A673 (cell line): ENCODE results near the gene ERMN. TPM values are rescaled to one million over a fixed set of nuclear protein-coding genes. Genes with fewer than 3 reads are reported as not detected.

Experiments
- BruUV-seq: library from RNA; stranded (reverse); fragments of 400-500 nt; replicated peaks from 2 replicates; lab custom pipeline; 2021; lab: Mats Ljungman, UMichigan
- CTCF ChIA-PET: fragments of 300-600 bp; sonication (Branson Sonifier 250); formaldehyde crosslinking; loops from one replicate; lab custom pipeline; 2022; ENCODE audit warnings: antibody characterized with exemption; lab: Charles Lee
- POLR2A ChIA-PET: fragments of 300-600 bp; sonication (Branson Sonifier 250); formaldehyde crosslinking; loops from one replicate; lab custom pipeline; 2022; ENCODE audit warnings: antibody characterized with exemption; ENCODE audit not compliant: low non-redundant PET; lab: Charles Lee
- DNase-seq: peaks from one replicate; pipeline ENCODE4 v3.0.0-alpha.2; 2015; ENCODE audit warnings: low spot score
- H3K27ac ChIP-seq: fragments of 200-600 bp; sonication (generic); 2 replicates; pipeline ENCODE4 v1.5.1; 2016; ENCODE audit warnings: mixed run types, low read depth, mild to moderate bottlenecking, mixed read lengths, antibody characterized with exemption, low read length; ENCODE audit not compliant: poor library complexity, severe bottlenecking
- H3K27me3 ChIP-seq: fragments of 200-600 bp; sonication (generic); replicated peaks from 2 replicates; pipeline ENCODE4 v1.6.1; 2017; ENCODE audit warnings: mixed run types, low read depth, mild to moderate bottlenecking, mixed read lengths, antibody characterized with exemption, low read length; ENCODE audit not compliant: insufficient read depth, poor library complexity
- H3K36me3 ChIP-seq: fragments of 200-600 bp; sonication (generic); 2 replicates; pipeline ENCODE4 v1.6.1; 2016; ENCODE audit warnings: mixed run types, mild to moderate bottlenecking, mixed read lengths, antibody characterized with exemption, low read length; ENCODE audit not compliant: insufficient read depth, poor library complexity, severe bottlenecking
- H3K4me1 ChIP-seq: fragments of 200-600 bp; sonication (generic); 2 replicates; pipeline ENCODE4 v1.6.1; 2017; ENCODE audit warnings: mixed run types, mild to moderate bottlenecking, mixed read lengths, antibody characterized with exemption, low read length; ENCODE audit not compliant: insufficient read depth, poor library complexity, severe bottlenecking
- H3K4me3 ChIP-seq: fragments of 200-600 bp; sonication (generic); 2 replicates; pipeline ENCODE4 v1.5.1; 2016; ENCODE audit warnings: low read depth, mixed run types, mild to moderate bottlenecking, mixed read lengths, low read length; ENCODE audit not compliant: poor library complexity, severe bottlenecking
- H3K9me3 ChIP-seq: fragments of 200-600 bp; sonication (generic); 2 replicates; pipeline ENCODE4 v1.6.1; 2016; ENCODE audit warnings: mixed run types, low read depth, mild to moderate bottlenecking, mixed read lengths, antibody characterized with exemption, low read length; ENCODE audit not compliant: poor library complexity, severe bottlenecking
- EZH2 ChIP-seq: fragments of 200-600 bp; sonication (generic); IDR thresholded peaks from 2 replicates; pipeline ENCODE4 v1.6.1; 2017; ENCODE audit warnings: borderline replicate concordance, low read depth, mild to moderate bottlenecking, mixed read lengths, antibody characterized with exemption, low read length; ENCODE audit not compliant: poor library complexity, severe bottlenecking
- intact Hi-C: fragments of 100-400 bp; cut with micrococcal nuclease; formaldehyde crosslinking; loops from one replicate; pipeline ENCODE4 v1.10.0; 2022; ENCODE audit not compliant: unreplicated experiment
- total RNA-seq: library from RNA; stranded (reverse); gene quantifications from 2 replicates; pipeline ENCODE4 v1.2.3, GENCODE V29; 2021
- TF ChIP-seq, protein P1 (sequence below): fragments of 300-800, 200-600 bp; sonication (generic); conservative IDR thresholded peaks from 2 replicates; pipeline ENCODE4 v1.5.1; 2017; ENCODE audit warnings: low read depth, mild to moderate bottlenecking, antibody characterized with exemption, low read length, moderate library complexity, mixed read lengths

The ERMN gene
- total RNA-seq, 1 experiment from 2014 or later = not detected

GRCh38 chr2:157334797-157335196 lies 9.2 kb upstream of the ERMN start:
- no peaks in the 10 kb centered on the region for H3K27me3 ChIP-seq
- no TSS peak for BruUV-seq
- TF ChIP-seq, protein P1, sequence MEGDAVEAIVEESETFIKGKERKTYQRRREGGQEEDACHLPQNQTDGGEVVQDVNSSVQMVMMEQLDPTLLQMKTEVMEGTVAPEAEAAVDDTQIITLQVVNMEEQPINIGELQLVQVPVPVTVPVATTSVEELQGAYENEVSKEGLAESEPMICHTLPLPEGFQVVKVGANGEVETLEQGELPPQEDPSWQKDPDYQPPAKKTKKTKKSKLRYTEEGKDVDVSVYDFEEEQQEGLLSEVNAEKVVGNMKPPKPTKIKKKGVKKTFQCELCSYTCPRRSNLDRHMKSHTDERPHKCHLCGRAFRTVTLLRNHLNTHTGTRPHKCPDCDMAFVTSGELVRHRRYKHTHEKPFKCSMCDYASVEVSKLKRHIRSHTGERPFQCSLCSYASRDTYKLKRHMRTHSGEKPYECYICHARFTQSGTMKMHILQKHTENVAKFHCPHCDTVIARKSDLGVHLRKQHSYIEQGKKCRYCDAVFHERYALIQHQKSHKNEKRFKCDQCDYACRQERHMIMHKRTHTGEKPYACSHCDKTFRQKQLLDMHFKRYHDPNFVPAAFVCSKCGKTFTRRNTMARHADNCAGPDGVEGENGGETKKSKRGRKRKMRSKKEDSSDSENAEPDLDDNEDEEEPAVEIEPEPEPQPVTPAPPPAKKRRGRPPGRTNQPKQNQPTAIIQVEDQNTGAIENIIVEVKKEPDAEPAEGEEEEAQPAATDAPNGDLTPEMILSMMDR = no peak
- TF ChIP-seq EZH2 = no peak
- ChIA-PET POLR2A (no interaction called here), CTCF (no interaction called here)
- H3K27ac ChIP-seq = no peak overlapping the region
- no peaks in the 10 kb centered on the region for H3K9me3 ChIP-seq
- H3K4me3 ChIP-seq = no peak overlapping the region
- intact Hi-C loops = loop anchor here (10.0 kb wide), 1 partner anchor 1960 kb away; no protein-coding TSS in a partner anchor
- DNase-seq = no peak
- no peaks in the 10 kb centered on the region for H3K36me3 ChIP-seq
- H3K4me1 ChIP-seq = no peaks in the 10 kb centered on the region

GRCh38 chr2:157334335-157334734 lies 8.7 kb upstream of the ERMN start:
- no peak for DNase-seq
- H3K27me3 ChIP-seq = no peaks in the 10 kb centered on the region
- no peaks in the 10 kb centered on the region for H3K36me3 ChIP-seq
- no peak for TF ChIP-seq EZH2
- TF ChIP-seq, protein P1 = no peak
- intact Hi-C loops = loop anchor here (10.0 kb wide), 1 partner anchor 1960 kb away; no protein-coding TSS in a partner anchor
- H3K27ac ChIP-seq = no peak overlapping the region
- H3K9me3 ChIP-seq = no peaks in the 10 kb centered on the region
- no TSS peak for BruUV-seq
- ChIA-PET CTCF (no interaction called here), POLR2A (no interaction called here)
- no peak overlapping the region for H3K4me3 ChIP-seq
- no peaks in the 10 kb centered on the region for H3K4me1 ChIP-seq

GRCh38 chr2:157333304-157334047 lies 7.9 kb upstream of the ERMN start:
- intact Hi-C loops = loop anchor here (10.0 kb wide), 1 partner anchor 1959 kb away; no protein-coding TSS in a partner anchor
- Histone ChIP-seq H3K27me3 (no peaks in the 10 kb centered on the region), H3K9me3 (no peaks in the 10 kb centered on the region), H3K27ac (no peak overlapping the region), H3K36me3 (no peaks in the 10 kb centered on the region), H3K4me3 (no peak overlapping the region), H3K4me1 (no peaks in the 10 kb centered on the region)
- TF ChIP-seq EZH2 = no peak
- TF ChIP-seq, protein P1 = no peak
- CTCF ChIA-PET = no interaction called here
- no TSS peak for BruUV-seq
- POLR2A ChIA-PET = no interaction called here
- no peak for DNase-seq
